H7 (cell line): Measurements from ENCODE around the gene CASTOR1. TPM values are rescaled to one million over a fixed set of nuclear protein-coding genes. Genes with fewer than 3 reads are reported as not detected.

Experiments
- DNase-seq: peaks from one replicate; pipeline ENCODE4 v3.0.0; 2012
- H3K27me3 ChIP-seq: 2 replicates; pipeline ENCODE4 v1.6.0; 2011; ENCODE audit warnings: mild to moderate bottlenecking, low read length; ENCODE audit not compliant: control insufficient read depth, insufficient read depth
- H3K36me3 ChIP-seq: replicated peaks from 2 replicates; pipeline ENCODE4 v1.5.1; 2011; ENCODE audit warnings: low read length; ENCODE audit not compliant: control insufficient read depth, insufficient read depth
- H3K4me3 ChIP-seq: 2 replicates; pipeline ENCODE4 v1.5.1; 2011; ENCODE audit warnings: low read depth, mild to moderate bottlenecking, control low read depth, low read length, moderate library complexity; ENCODE audit not compliant: insufficient read depth
- total RNA-seq: library from RNA; depleted of rRNA; stranded (reverse); fragments of >200 nt; shearing (Covaris generic); gene quantifications from 2 replicates; pipeline ENCODE4 v1.2.3, GENCODE V29; 2014

The CASTOR1 gene
- total RNA-seq, 1 experiment from 2014 or later = 15.4 TPM

- Histone ChIP-seq H3K27me3 (no peaks in the 10 kb centered on the region), H3K4me3 (no peak overlapping the region)
- DNase-seq = peak; percentile 52
Measured at GRCh38 chr22:30277547-30278344, 11.6 kb downstream of the CASTOR1 start.

GRCh38 chr22:30276039-30276438, 13.3 kb downstream of the CASTOR1 start:
- DNase-seq = no peak
- Histone ChIP-seq H3K4me3 (no peak overlapping the region), H3K27me3 (no peaks in the 10 kb centered on the region), H3K36me3 (no peaks in the 10 kb centered on the region)

More at GRCh38 chr22:30277547-30278344, 11.6 kb downstream of the CASTOR1 start:
- H3K36me3 ChIP-seq = no peaks in the 10 kb centered on the region

- Histone ChIP-seq H3K4me3 (no peak overlapping the region), H3K36me3 (no peaks in the 10 kb centered on the region), H3K27me3 (no peaks in the 10 kb centered on the region)
- DNase-seq = no peak
Measured at GRCh38 chr22:30275625-30276024, 13.7 kb downstream of the CASTOR1 start.

GRCh38 chr22:30274437-30274812, 14.9 kb downstream of the CASTOR1 start:
- Histone ChIP-seq H3K27me3 (no peaks in the 10 kb centered on the region), H3K4me3 (no peak overlapping the region), H3K36me3 (no peaks in the 10 kb centered on the region)
- DNase-seq = no peak

- Histone ChIP-seq H3K27me3 (no peaks in the 10 kb centered on the region), H3K36me3 (no peaks in the 10 kb centered on the region), H3K4me3 (no peak overlapping the region)
- DNase-seq = no peak
Measured at GRCh38 chr22:30273711-30274436, 15.4 kb downstream of the CASTOR1 start.

- no peak for DNase-seq
- Histone ChIP-seq H3K36me3 (no peaks in the 10 kb centered on the region), H3K27me3 (no peaks in the 10 kb centered on the region), H3K4me3 (no peak overlapping the region)
Measured at GRCh38 chr22:30272781-30273601, 16.3 kb downstream of the CASTOR1 start.

- no peak for DNase-seq
- Histone ChIP-seq H3K36me3 (no peaks in the 10 kb centered on the region), H3K4me3 (no peak overlapping the region), H3K27me3 (no peaks in the 10 kb centered on the region)
Measured at GRCh38 chr22:30270832-30271231, 18.5 kb downstream of the CASTOR1 start.

- H3K27me3 ChIP-seq = peaks cover 3% of the 10 kb centered on the region
- H3K36me3 ChIP-seq = no peaks in the 10 kb centered on the region
- H3K4me3 ChIP-seq = no peak overlapping the region
- no peak for DNase-seq
Measured at GRCh38 chr22:30268331-30268730, 21.0 kb downstream of the CASTOR1 start.

GRCh38 chr22:30267382-30268302, 21.7 kb downstream of the CASTOR1 start:
- DNase-seq = no peak
- Histone ChIP-seq H3K36me3 (no peaks in the 10 kb centered on the region), H3K4me3 (no peak overlapping the region), H3K27me3 (peaks cover 3% of the 10 kb centered on the region)

GRCh38 chr22:30266445-30267381, 22.6 kb downstream of the CASTOR1 start, which contains the start of gene OSM:
OSM (minus strand) TSS chr22:30266851; CDS start chr22:30266799, 52 bp downstream.
- H3K36me3 ChIP-seq = no peaks in the 10 kb centered on the region
- no peak within 1 kb of the TSS for H3K4me3 ChIP-seq
- H3K27me3 ChIP-seq = peaks cover 3% of the 10 kb centered on the region
- DNase-seq = no peak

- H3K27me3 ChIP-seq = peaks cover 3% of the 10 kb centered on the region
- peak; percentile 66 for DNase-seq
- no peak overlapping the region for H3K4me3 ChIP-seq
- no peaks in the 10 kb centered on the region for H3K36me3 ChIP-seq
Measured at GRCh38 chr22:30265823-30266444, 23.4 kb downstream of the CASTOR1 start.

GRCh38 chr22:30265131-30265720, 24.1 kb downstream of the CASTOR1 start:
- Histone ChIP-seq H3K4me3 (no peak overlapping the region), H3K27me3 (peaks cover 3% of the 10 kb centered on the region), H3K36me3 (no peaks in the 10 kb centered on the region)
- DNase-seq = no peak
